H9 (cell line): ENCODE data around the gene BTBD19. TPM values are rescaled to one million over a fixed set of nuclear protein-coding genes. Genes with fewer than 3 reads are reported as not detected.

Source experiments
- DNase-seq: peaks from one replicate; pipeline ENCODE4 v3.0.0-alpha.2; 2017
- H2AFZ ChIP-seq: one replicate; pipeline ENCODE4 v1.6.1; 2013; ENCODE audit warnings: mild to moderate bottlenecking, low read length, control low read depth, moderate library complexity
- H2AK5ac ChIP-seq: 2 replicates; pipeline ENCODE4 v1.6.1; 2013; ENCODE audit warnings: low read length, control low read depth, mixed read lengths; ENCODE audit not compliant: insufficient read length
- H2BK120ac ChIP-seq: one replicate; pipeline ENCODE4 v1.6.1; 2013; ENCODE audit warnings: low read depth, mild to moderate bottlenecking, low read length, control low read depth, inconsistent platforms; ENCODE audit not compliant: poor library complexity, severe bottlenecking
- H2BK12ac ChIP-seq: 2 replicates; pipeline ENCODE4 v1.6.1; 2013; ENCODE audit warnings: low read length, control low read depth, mixed read lengths, low read depth; ENCODE audit not compliant: insufficient read length
- H2BK15ac ChIP-seq: 2 replicates; pipeline ENCODE4 v1.6.1; 2013; ENCODE audit warnings: low read depth, low read length, control low read depth
- H2BK20ac ChIP-seq: one replicate; pipeline ENCODE4 v1.6.1; 2013; ENCODE audit warnings: low read depth, mild to moderate bottlenecking, low read length, control low read depth, inconsistent platforms; ENCODE audit not compliant: poor library complexity, severe bottlenecking
- H2BK5ac ChIP-seq: 2 replicates; pipeline ENCODE4 v1.6.1; 2013; ENCODE audit warnings: low read length, control low read depth, mixed read lengths; ENCODE audit not compliant: insufficient read length
- H3K14ac ChIP-seq: 2 replicates; pipeline ENCODE4 v1.6.1; 2013; ENCODE audit warnings: low read length, control low read depth; ENCODE audit not compliant: insufficient read depth
- H3K18ac ChIP-seq: 2 replicates; pipeline ENCODE4 v1.6.1; 2013; ENCODE audit warnings: low read depth, mild to moderate bottlenecking, mixed read lengths, low read length, control low read depth; ENCODE audit not compliant: insufficient read length
- H3K23ac ChIP-seq: 2 replicates; pipeline ENCODE4 v1.6.1; 2013; ENCODE audit warnings: low read length, control low read depth, mixed read lengths, low read depth; ENCODE audit not compliant: insufficient read length
- H3K23me2 ChIP-seq: 2 replicates; pipeline ENCODE4 v1.6.1; 2013; ENCODE audit warnings: low read depth, mild to moderate bottlenecking, mixed read lengths, low read length, control low read depth; ENCODE audit not compliant: insufficient read length, poor library complexity, severe bottlenecking
- H3K27ac ChIP-seq: 2 replicates; pipeline ENCODE4 v1.5.1; 2013; ENCODE audit warnings: low read length, control low read depth, mixed read lengths, low read depth; ENCODE audit not compliant: insufficient read length
- H3K27me3 ChIP-seq: 2 replicates; pipeline ENCODE4 v1.6.1; 2013; ENCODE audit warnings: low read length, control low read depth, inconsistent platforms; ENCODE audit not compliant: insufficient read depth
- H3K4ac ChIP-seq: 2 replicates; pipeline ENCODE4 v1.6.1; 2013; ENCODE audit warnings: low read depth, mild to moderate bottlenecking, control low read depth, inconsistent platforms, low read length, moderate library complexity
- H3K4me1 ChIP-seq: 2 replicates; pipeline ENCODE4 v1.6.1; 2013; ENCODE audit warnings: low read length, control low read depth, inconsistent platforms; ENCODE audit not compliant: insufficient read depth
- H3K4me2 ChIP-seq: 2 replicates; pipeline ENCODE4 v1.6.1; 2013; ENCODE audit warnings: low read length, control low read depth, mixed read lengths; ENCODE audit not compliant: insufficient read length, insufficient read depth
- H3K56ac ChIP-seq: 2 replicates; pipeline ENCODE4 v1.6.1; 2013; ENCODE audit warnings: low read depth, mild to moderate bottlenecking, mixed read lengths, low read length, control low read depth; ENCODE audit not compliant: insufficient read length
- H3K79me1 ChIP-seq: 2 replicates; pipeline ENCODE4 v1.6.1; 2013; ENCODE audit warnings: low read depth, mild to moderate bottlenecking, moderate library complexity, low read length, control low read depth, inconsistent platforms; ENCODE audit not compliant: insufficient read depth, poor library complexity, severe bottlenecking
- H3K79me2 ChIP-seq: 2 replicates; pipeline ENCODE4 v1.6.1; 2013; ENCODE audit warnings: low read length, control low read depth, inconsistent platforms; ENCODE audit not compliant: insufficient read depth
- H3K9ac ChIP-seq: 2 replicates; pipeline ENCODE4 v1.6.1; 2013; ENCODE audit warnings: low read length, control low read depth, mixed read lengths; ENCODE audit not compliant: insufficient read length; ENCODE audit errors: extremely low read depth
- H3K9me3 ChIP-seq: one replicate; pipeline ENCODE4 v1.6.1; 2013; ENCODE audit warnings: low read depth, low read length, inconsistent platforms; ENCODE audit not compliant: control insufficient read depth
- H3T11ph ChIP-seq: one replicate; pipeline ENCODE4 v1.6.1; 2013; ENCODE audit warnings: mild to moderate bottlenecking, low read length, control low read depth, inconsistent platforms
- H4K20me1 ChIP-seq: one replicate; pipeline ENCODE4 v1.6.1; 2013; ENCODE audit not compliant: control insufficient read depth, insufficient read length, insufficient read depth
- H4K5ac ChIP-seq: 2 replicates; pipeline ENCODE4 v1.6.1; 2013; ENCODE audit warnings: low read depth, mild to moderate bottlenecking, mixed read lengths, low read length, control low read depth; ENCODE audit not compliant: insufficient read length
- H4K8ac ChIP-seq: replicated peaks from 2 replicates; pipeline ENCODE4 v1.6.1; 2013; ENCODE audit warnings: low read length, control low read depth, mixed read lengths, low read depth; ENCODE audit not compliant: insufficient read length
- H4K91ac ChIP-seq: 2 replicates; pipeline ENCODE4 v1.6.1; 2013; ENCODE audit warnings: low read depth, mild to moderate bottlenecking, moderate library complexity, mixed read lengths, low read length, control low read depth; ENCODE audit not compliant: insufficient read length
- H3K27ac Mint-ChIP-seq, 3 experiments: 2 replicates in 2 of 3; 3 replicates in 1 of 3; pipeline ENCODE4 v1.8.0; 2020 to 2021; ENCODE audit warnings: mixed read lengths in 3 of 3, mild to moderate bottlenecking in 1 of 3, moderate library complexity in 1 of 3
- H3K27me3 Mint-ChIP-seq: 2 replicates; pipeline ENCODE4 v1.8.0; 2021; ENCODE audit warnings: low read depth, mild to moderate bottlenecking, moderate library complexity, mixed read lengths
- H3K36me3 Mint-ChIP-seq, 3 experiments: 2 replicates in 2 of 3; 3 replicates in 1 of 3; pipeline ENCODE4 v1.8.0; 2020 to 2021; ENCODE audit warnings: low read depth in 3 of 3, mixed read lengths in 3 of 3; ENCODE audit not compliant: insufficient read depth in 1 of 3
- H3K4me1 Mint-ChIP-seq, 2 experiments: 2 replicates each; pipeline ENCODE4 v1.8.0; 2020; ENCODE audit warnings: mixed read lengths in 2 of 2
- H3K4me3 Mint-ChIP-seq, 2 experiments: 2 replicates in 1 of 2; 3 replicates in 1 of 2; pipeline ENCODE4 v1.8.0; 2020 to 2021; ENCODE audit warnings: mild to moderate bottlenecking in 2 of 2, mixed read lengths in 2 of 2, moderate library complexity in 1 of 2
- H3K9me3 Mint-ChIP-seq, 2 experiments: 2 replicates in 1 of 2; 3 replicates in 1 of 2; pipeline ENCODE4 v1.8.0; 2020; ENCODE audit warnings: mild to moderate bottlenecking in 2 of 2, mixed read lengths in 2 of 2, moderate library complexity in 1 of 2
- WGBS: extraction: QIAGEN DNeasy Blood & Tissue Kit; methylation state at CpG from one replicate; pipeline ENCODE4 v1.1.7; 2013; ENCODE audit warnings: missing lambda C conversion rate, low lambda C conversion rate, mixed read lengths; ENCODE audit not compliant: insufficient read length; ENCODE audit errors: extremely low coverage; 5-methylcytosine and 5-hydroxymethylcytosine counted together
- total RNA-seq: library from RNA; stranded (reverse); gene quantifications from 2 replicates; pipeline ENCODE4 v1.2.1, GENCODE V29; 2021
- TF ChIP-seq, protein P1 (sequence below): fragments of 200-600 bp; sonication (generic); conservative IDR thresholded peaks from 3 replicates; pipeline ENCODE4 v1.8.0; 2021; ENCODE audit warnings: antibody characterized with exemption, mild to moderate bottlenecking

The BTBD19 gene
- total RNA-seq, 1 experiment from 2014 or later = 1.9 TPM

DNA sequence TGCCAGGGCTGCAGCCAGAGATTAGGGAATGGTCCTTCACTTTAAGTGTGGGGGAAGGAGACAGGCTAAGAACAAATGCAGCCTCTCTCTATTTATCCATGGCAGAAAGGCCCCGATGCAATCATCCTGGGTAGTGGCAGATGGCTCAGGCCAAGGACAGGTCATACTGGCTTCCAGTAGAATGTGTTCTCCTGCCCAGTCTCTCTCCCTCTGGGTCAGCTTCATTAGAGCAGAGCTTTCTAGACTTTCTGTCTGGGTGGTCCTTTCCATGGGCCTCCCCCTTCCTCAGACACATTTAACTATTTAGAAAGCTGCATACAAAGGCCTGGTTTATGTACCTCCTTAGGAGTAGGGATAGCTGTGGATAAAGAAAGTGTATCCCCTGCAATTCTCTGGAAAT, 39.5 kb downstream of the BTBD19 start:
- Mint-ChIP-seq H3K4me3 (no peak overlapping the region), H3K4me1 (peaks cover 7 to 14% of the 10 kb centered on the region in 2 experiments; a peak in 3 of 4 replicates), H3K27me3 (no peaks in the 10 kb centered on the region; the same call in 1 of the 2 replicates), H3K36me3 (no peaks in the 10 kb centered on the region; a peak in 1 of 7 replicates), H3K27ac (no peak overlapping the region; a peak in 1 of 7 replicates), H3K9me3 (no peaks in the 10 kb centered on the region)
- H3K14ac ChIP-seq = no peak overlapping the region
- H4K91ac ChIP-seq = no peak overlapping the region
- no peak overlapping the region for H2BK20ac ChIP-seq
- H4K20me1 ChIP-seq = no peaks in the 10 kb centered on the region
- no peaks in the 10 kb centered on the region for H3K27me3 ChIP-seq
- H2AFZ ChIP-seq = no peak overlapping the region
- no CpG with 5 or more reads among the region's 1 CpG for WGBS
- no peak overlapping the region for H3T11ph ChIP-seq
- H3K4ac ChIP-seq = no peak overlapping the region
- no peak overlapping the region for H2BK12ac ChIP-seq
- no peaks in the 10 kb centered on the region for H3K79me2 ChIP-seq
- no peak overlapping the region for H3K18ac ChIP-seq
- H2BK120ac ChIP-seq = no peak overlapping the region
- no peak overlapping the region for H2BK5ac ChIP-seq
- DNase-seq = no peak
- no peaks in the 10 kb centered on the region for H3K9me3 ChIP-seq
- H3K9ac ChIP-seq = no peak overlapping the region
- H3K23ac ChIP-seq = no peak overlapping the region
- no peaks in the 10 kb centered on the region for H3K4me1 ChIP-seq
- no peak overlapping the region for H4K5ac ChIP-seq
- peaks cover 6% of the 10 kb centered on the region for H3K23me2 ChIP-seq
- TF ChIP-seq, protein P1, sequence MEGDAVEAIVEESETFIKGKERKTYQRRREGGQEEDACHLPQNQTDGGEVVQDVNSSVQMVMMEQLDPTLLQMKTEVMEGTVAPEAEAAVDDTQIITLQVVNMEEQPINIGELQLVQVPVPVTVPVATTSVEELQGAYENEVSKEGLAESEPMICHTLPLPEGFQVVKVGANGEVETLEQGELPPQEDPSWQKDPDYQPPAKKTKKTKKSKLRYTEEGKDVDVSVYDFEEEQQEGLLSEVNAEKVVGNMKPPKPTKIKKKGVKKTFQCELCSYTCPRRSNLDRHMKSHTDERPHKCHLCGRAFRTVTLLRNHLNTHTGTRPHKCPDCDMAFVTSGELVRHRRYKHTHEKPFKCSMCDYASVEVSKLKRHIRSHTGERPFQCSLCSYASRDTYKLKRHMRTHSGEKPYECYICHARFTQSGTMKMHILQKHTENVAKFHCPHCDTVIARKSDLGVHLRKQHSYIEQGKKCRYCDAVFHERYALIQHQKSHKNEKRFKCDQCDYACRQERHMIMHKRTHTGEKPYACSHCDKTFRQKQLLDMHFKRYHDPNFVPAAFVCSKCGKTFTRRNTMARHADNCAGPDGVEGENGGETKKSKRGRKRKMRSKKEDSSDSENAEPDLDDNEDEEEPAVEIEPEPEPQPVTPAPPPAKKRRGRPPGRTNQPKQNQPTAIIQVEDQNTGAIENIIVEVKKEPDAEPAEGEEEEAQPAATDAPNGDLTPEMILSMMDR = no peak
- no peak overlapping the region for H3K4me2 ChIP-seq
- no peak overlapping the region for H2AK5ac ChIP-seq
- no peak overlapping the region for H4K8ac ChIP-seq
- H3K79me1 ChIP-seq = no peaks in the 10 kb centered on the region
- no peak overlapping the region for H2BK15ac ChIP-seq
- H3K56ac ChIP-seq = no peak overlapping the region
- no peak overlapping the region for H3K27ac ChIP-seq
